Measurements from ENCODE around the gene ASB2.

Gene ASB2

GRCh38 chr14:94000267-94000666 is 23.9 kb upstream of the ASB2 start:
- Mint-ChIP-seq H3K27me3 (ENCODE audit: low read depth, poor library complexity) (peaks cover 42% of the 10 kb centered on the region), H3K36me3 (ENCODE audit: low read depth) (no peaks in the 10 kb centered on the region), H3K27ac (no peak overlapping the region), H3K4me1 (peaks cover 19% of the 10 kb centered on the region), H3K9me3 (no peaks in the 10 kb centered on the region), H3K4me3 (no peak overlapping the region)
- DNase-seq, result no peak
- TF ChIP-seq CTCF (IDR thresholded peaks at IDR 0.05), result no peak

DNA sequence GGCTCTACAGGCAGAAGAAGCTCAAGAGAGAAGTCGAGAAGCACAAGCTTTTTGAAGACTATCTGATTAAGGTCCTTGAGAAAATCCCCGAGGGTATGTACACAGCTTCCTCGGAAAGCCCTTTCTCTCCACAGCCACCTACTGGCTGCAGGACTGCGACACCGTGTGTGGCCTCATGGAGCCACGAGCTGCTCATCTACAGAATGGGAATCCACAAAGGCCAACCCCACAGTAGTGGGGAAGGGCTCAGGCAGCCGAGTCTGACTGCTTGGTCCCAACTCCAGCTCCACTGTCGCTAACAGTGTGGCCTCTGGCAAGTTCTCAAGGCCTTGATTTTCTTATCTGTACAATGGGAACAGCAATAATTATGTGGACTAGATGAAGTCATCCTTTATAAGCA is 23.2 kb upstream of the ASB2 start:
- H3K4me1 Mint-ChIP-seq, result peaks cover 19% of the 10 kb centered on the region
- DNase-seq, result no peak
- no peaks in the 10 kb centered on the region for H3K36me3 Mint-ChIP-seq (ENCODE audit: low read depth)
- H3K27ac Mint-ChIP-seq, result no peak overlapping the region
- no peak for TF ChIP-seq CTCF (IDR thresholded peaks at IDR 0.05)
- H3K27me3 Mint-ChIP-seq (ENCODE audit: low read depth, poor library complexity), result peaks cover 42% of the 10 kb centered on the region
- H3K4me3 Mint-ChIP-seq, result no peak overlapping the region
- H3K9me3 Mint-ChIP-seq, result no peaks in the 10 kb centered on the region

DNA sequence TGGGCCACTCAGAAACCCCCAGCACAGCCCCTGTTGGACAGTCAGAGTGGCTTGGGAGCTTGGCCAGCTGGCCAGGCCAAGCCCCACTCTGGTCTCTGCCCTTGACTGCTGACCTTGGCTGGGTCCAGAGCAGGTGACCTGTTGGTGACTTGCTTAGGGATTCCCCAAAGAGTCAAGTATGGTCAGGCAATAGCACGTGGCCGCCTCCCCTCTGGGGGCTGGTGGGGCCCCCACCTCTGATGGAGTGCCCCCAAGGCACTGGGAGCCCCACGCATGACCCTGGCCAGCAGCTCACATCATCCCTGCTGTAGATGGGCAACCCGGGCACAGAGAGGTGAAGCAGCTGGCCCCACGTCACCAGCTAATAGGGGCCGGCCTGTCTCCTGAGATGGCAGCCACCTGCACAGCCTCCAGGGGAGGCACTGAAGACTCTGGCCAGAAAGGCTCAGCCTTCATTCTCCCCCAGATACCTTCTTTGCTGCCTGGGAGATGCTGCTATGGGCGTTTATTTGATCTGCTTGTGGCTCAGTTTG is 22.6 kb upstream of the ASB2 start:
- peaks cover 19% of the 10 kb centered on the region for H3K4me1 Mint-ChIP-seq
- H3K4me3 Mint-ChIP-seq, result no peak overlapping the region
- no peak for DNase-seq
- no peak overlapping the region for H3K27ac Mint-ChIP-seq
- H3K36me3 Mint-ChIP-seq (ENCODE audit: low read depth), result no peaks in the 10 kb centered on the region
- TF ChIP-seq CTCF (IDR thresholded peaks at IDR 0.05), result no peak
- H3K9me3 Mint-ChIP-seq, result no peaks in the 10 kb centered on the region
- H3K27me3 Mint-ChIP-seq (ENCODE audit: low read depth, poor library complexity), result peaks cover 46% of the 10 kb centered on the region

GRCh38 chr14:93997916-93998870 is 21.8 kb upstream of the ASB2 start:
- Mint-ChIP-seq H3K27me3 (ENCODE audit: low read depth, poor library complexity) (peaks cover 44% of the 10 kb centered on the region), H3K4me3 (no peak overlapping the region), H3K27ac (no peak overlapping the region), H3K36me3 (ENCODE audit: low read depth) (no peaks in the 10 kb centered on the region), H3K9me3 (no peaks in the 10 kb centered on the region), H3K4me1 (peaks cover 19% of the 10 kb centered on the region)
- DNase-seq, result no peak
- TF ChIP-seq CTCF (IDR thresholded peaks at IDR 0.05), result no peak

GRCh38 chr14:93997082-93997481 is 20.7 kb upstream of the ASB2 start, which contains the start of gene CCDC197:
CCDC197 (plus strand) TSS chr14:93997301; CDS start chr14:93998132, 831 bp downstream.
- no peak within 1 kb of the TSS for H3K27ac Mint-ChIP-seq
- DNase-seq, result no peak
- H3K4me1 Mint-ChIP-seq, result peaks cover 19% of the 10 kb centered on the region
- TF ChIP-seq CTCF (IDR thresholded peaks at IDR 0.05), result no peak
- no peaks in the 10 kb centered on the region for H3K36me3 Mint-ChIP-seq (ENCODE audit: low read depth)
- no peaks in the 10 kb centered on the region for H3K9me3 Mint-ChIP-seq
- H3K4me3 Mint-ChIP-seq, result no peak within 1 kb of the TSS
- H3K27me3 Mint-ChIP-seq (ENCODE audit: low read depth, poor library complexity), result peaks cover 35% of the 10 kb centered on the region
